Measurements from ENCODE around the gene GPSM3.

The GPSM3 gene

DNA sequence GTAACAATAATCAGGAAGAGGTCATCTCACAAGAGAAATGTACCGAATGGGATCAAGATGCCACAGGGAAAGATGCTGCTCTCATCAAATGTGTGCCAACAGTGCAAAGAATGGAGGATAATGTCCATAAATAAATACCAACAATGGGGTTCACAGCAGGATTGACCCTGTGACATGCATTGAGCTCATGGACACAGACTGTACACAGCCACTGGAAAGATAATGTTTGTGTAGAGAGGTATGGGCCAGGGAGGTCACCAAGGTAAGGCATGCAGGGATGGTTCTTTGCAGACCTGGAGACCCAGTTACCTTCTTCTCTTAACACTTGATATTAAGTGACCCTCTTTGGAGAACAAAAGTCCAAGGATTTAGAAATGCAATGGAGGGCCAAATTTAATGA is 18.0 kb downstream of the GPSM3 start:
- peaks cover 17% of the 10 kb centered on the region; the same call in 1 of the 2 replicates for H3K36me3 ChIP-seq (ENCODE audit: insufficient read depth, low read length)
- H3K4me2 ChIP-seq (ENCODE audit: low read length) = peak overlapping the region; percentile 96
- no peak overlapping the region for H3K27ac ChIP-seq (ENCODE audit: low read depth, low read length, poor library complexity, severe bottlenecking)
- no peak overlapping the region for H2AFZ ChIP-seq (ENCODE audit: low read length)
- peaks cover 53% of the 10 kb centered on the region for H3K4me1 ChIP-seq (ENCODE audit: insufficient read depth, low read length, severe bottlenecking)
- no peak overlapping the region; the same call in 1 of the 2 replicates for H3K9ac ChIP-seq (ENCODE audit: low read length)
- H3K79me2 ChIP-seq (ENCODE audit: insufficient read depth, low read length) = peaks cover 12% of the 10 kb centered on the region; the same call in 1 of the 2 replicates
- H3F3A ChIP-seq (ENCODE audit: insufficient read depth, low read length) = no peaks in the 10 kb centered on the region
- TF ChIP-seq, protein P1, sequence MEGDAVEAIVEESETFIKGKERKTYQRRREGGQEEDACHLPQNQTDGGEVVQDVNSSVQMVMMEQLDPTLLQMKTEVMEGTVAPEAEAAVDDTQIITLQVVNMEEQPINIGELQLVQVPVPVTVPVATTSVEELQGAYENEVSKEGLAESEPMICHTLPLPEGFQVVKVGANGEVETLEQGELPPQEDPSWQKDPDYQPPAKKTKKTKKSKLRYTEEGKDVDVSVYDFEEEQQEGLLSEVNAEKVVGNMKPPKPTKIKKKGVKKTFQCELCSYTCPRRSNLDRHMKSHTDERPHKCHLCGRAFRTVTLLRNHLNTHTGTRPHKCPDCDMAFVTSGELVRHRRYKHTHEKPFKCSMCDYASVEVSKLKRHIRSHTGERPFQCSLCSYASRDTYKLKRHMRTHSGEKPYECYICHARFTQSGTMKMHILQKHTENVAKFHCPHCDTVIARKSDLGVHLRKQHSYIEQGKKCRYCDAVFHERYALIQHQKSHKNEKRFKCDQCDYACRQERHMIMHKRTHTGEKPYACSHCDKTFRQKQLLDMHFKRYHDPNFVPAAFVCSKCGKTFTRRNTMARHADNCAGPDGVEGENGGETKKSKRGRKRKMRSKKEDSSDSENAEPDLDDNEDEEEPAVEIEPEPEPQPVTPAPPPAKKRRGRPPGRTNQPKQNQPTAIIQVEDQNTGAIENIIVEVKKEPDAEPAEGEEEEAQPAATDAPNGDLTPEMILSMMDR (IDR thresholded peaks at IDR 0.05; ENCODE audit: low read length) = no peak
- no peak for TF ChIP-seq EZH2 (IDR thresholded peaks at IDR 0.05; ENCODE audit: borderline replicate concordance, low read length)
- peak overlapping the region; percentile 91 for H3K4me3 ChIP-seq (ENCODE audit: low read depth, low read length, poor library complexity, severe bottlenecking)
- H3K9me3 ChIP-seq (ENCODE audit: low read length) = no peaks in the 10 kb centered on the region
- H4K20me1 ChIP-seq (ENCODE audit: insufficient read depth, low read length) = no peaks in the 10 kb centered on the region
- H3K27me3 ChIP-seq (ENCODE audit: insufficient read depth, low read length) = no peaks in the 10 kb centered on the region
- H3K9me2 ChIP-seq (ENCODE audit: low read depth, low read length) = no peaks in the 10 kb centered on the region

DNA sequence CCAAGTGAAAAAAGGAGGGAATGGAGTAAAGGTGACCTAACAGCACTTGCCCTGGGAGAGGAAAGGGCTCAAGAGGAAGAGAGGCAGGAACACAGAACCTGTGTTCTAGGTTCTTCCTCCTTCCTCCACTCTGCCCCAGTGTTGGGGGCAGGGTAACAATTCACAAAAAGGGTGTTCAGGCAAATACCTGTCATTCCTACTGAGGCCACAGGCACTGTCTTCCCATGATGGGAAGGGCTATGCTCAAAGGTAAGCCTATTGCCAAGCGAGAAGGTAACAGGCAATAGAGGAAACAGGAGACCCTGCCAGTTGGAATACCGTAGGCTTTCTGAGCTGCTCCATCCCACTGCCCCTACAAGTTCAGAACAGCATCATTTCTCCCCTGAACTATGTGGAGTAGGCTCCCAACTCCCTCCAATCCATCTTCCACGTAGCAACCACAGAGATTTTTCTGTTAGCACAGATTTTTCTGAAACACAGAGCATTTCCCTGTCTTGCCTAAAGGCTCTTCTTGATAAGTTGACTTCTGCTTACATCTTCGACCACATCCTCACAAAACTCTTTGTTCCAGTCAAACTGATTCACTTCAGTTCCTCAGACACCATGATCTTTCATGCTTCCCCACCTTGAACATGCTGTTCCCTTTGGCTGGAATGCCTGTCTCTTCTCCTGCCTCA is 19.3 kb downstream of the GPSM3 start:
- Histone ChIP-seq H3K79me2 (ENCODE audit: insufficient read depth, low read length) (peaks cover 12% of the 10 kb centered on the region; the same call in 1 of the 2 replicates), H3K27me3 (ENCODE audit: insufficient read depth, low read length) (no peaks in the 10 kb centered on the region), H3K9me3 (ENCODE audit: low read length) (no peaks in the 10 kb centered on the region), H3K9me2 (ENCODE audit: low read depth, low read length) (no peaks in the 10 kb centered on the region), H4K20me1 (ENCODE audit: insufficient read depth, low read length) (no peaks in the 10 kb centered on the region), H3K4me1 (ENCODE audit: insufficient read depth, low read length, severe bottlenecking) (peaks cover 47% of the 10 kb centered on the region), H3K9ac (ENCODE audit: low read length) (no peak overlapping the region), H3K27ac (ENCODE audit: low read depth, low read length, poor library complexity, severe bottlenecking) (no peak overlapping the region), H3K4me2 (ENCODE audit: low read length) (peak overlapping the region; percentile 14; the same call in 1 of the 2 replicates), H2AFZ (ENCODE audit: low read length) (no peak overlapping the region), H3K4me3 (ENCODE audit: low read depth, low read length, poor library complexity, severe bottlenecking) (no peak overlapping the region), H3K36me3 (ENCODE audit: insufficient read depth, low read length) (peaks cover 28% of the 10 kb centered on the region; the same call in 1 of the 2 replicates), H3F3A (ENCODE audit: insufficient read depth, low read length) (no peaks in the 10 kb centered on the region)
- TF ChIP-seq, protein P1 (IDR thresholded peaks at IDR 0.05; ENCODE audit: low read length) = no peak
- TF ChIP-seq EZH2 (IDR thresholded peaks at IDR 0.05; ENCODE audit: borderline replicate concordance, low read length) = no peak

DNA sequence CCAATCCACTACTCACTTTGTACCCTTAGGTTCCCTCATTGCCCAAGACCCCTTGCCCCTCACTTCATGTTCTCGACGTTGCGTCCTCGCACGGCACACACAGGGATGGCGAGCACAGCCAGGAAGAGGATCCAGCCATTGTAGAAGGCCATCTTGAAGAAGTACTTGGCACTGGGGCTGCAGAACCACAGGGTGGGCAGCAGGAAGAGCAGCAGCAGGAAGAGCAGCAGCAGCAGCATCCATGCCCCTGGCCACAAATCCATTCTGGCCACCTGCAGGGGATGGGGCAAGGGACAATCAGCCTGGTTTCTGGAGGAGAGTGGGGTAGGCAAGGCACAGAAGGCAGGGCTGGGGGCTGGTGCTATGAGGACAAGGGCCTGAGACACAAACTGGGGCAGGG is 21.2 kb downstream of the GPSM3 start:
- no peak overlapping the region for H3K4me2 ChIP-seq (ENCODE audit: low read length)
- H3K27ac ChIP-seq (ENCODE audit: low read depth, low read length, poor library complexity, severe bottlenecking) = no peak overlapping the region
- H3K9me2 ChIP-seq (ENCODE audit: low read depth, low read length) = no peaks in the 10 kb centered on the region
- H3F3A ChIP-seq (ENCODE audit: insufficient read depth, low read length) = no peaks in the 10 kb centered on the region
- H2AFZ ChIP-seq (ENCODE audit: low read length) = no peak overlapping the region
- H3K9me3 ChIP-seq (ENCODE audit: low read length) = no peaks in the 10 kb centered on the region
- TF ChIP-seq, protein P1 (IDR thresholded peaks at IDR 0.05; ENCODE audit: low read length) = no peak
- TF ChIP-seq EZH2 (IDR thresholded peaks at IDR 0.05; ENCODE audit: borderline replicate concordance, low read length) = no peak
- H3K4me1 ChIP-seq (ENCODE audit: insufficient read depth, low read length, severe bottlenecking) = peaks cover 52% of the 10 kb centered on the region
- H3K9ac ChIP-seq (ENCODE audit: low read length) = no peak overlapping the region
- H4K20me1 ChIP-seq (ENCODE audit: insufficient read depth, low read length) = no peaks in the 10 kb centered on the region
- peaks cover 37% of the 10 kb centered on the region; the same call in 1 of the 2 replicates for H3K36me3 ChIP-seq (ENCODE audit: insufficient read depth, low read length)
- H3K4me3 ChIP-seq (ENCODE audit: low read depth, low read length, poor library complexity, severe bottlenecking) = no peak overlapping the region
- H3K27me3 ChIP-seq (ENCODE audit: insufficient read depth, low read length) = no peaks in the 10 kb centered on the region
- peaks cover 12% of the 10 kb centered on the region; the same call in 1 of the 2 replicates for H3K79me2 ChIP-seq (ENCODE audit: insufficient read depth, low read length)

All from OCI-LY1 (cell line).